Keratinocyte (primary cell): ENCODE data around the gene HSD17B14. TPM values are rescaled to one million over a fixed set of nuclear protein-coding genes. Genes with fewer than 3 reads are reported as not detected.

Experiments used
- DNase-seq: peaks from one replicate; pipeline ENCODE4 v3.0.0-alpha.2; 2011; ENCODE audit warnings: low read depth, missing footprints, low spot score
- FAIRE-seq: peaks from 2 replicates; lab custom pipeline; 2011; peaks lifted over from hg19 to GRCh38; lab: Jason Lieb, UNC
- H2AFZ ChIP-seq: 2 replicates; pipeline ENCODE4 v1.6.0; 2012; ENCODE audit warnings: low read length, control low read depth, inconsistent platforms; ENCODE audit not compliant: control insufficient read depth
- H3K27ac ChIP-seq: 2 replicates; pipeline ENCODE4 v1.5.1; 2011; ENCODE audit warnings: low read length; ENCODE audit not compliant: control insufficient read depth, insufficient read depth
- H3K27me3 ChIP-seq: 3 replicates; pipeline ENCODE4 v1.6.0; 2011; ENCODE audit warnings: low read length; ENCODE audit not compliant: control insufficient read depth, insufficient read depth; ENCODE audit errors: extremely low read depth
- H3K36me3 ChIP-seq, 2 experiments: 2 replicates in 1 of 2; 3 replicates in 1 of 2; pipeline ENCODE4 v1.5.1; 2011; ENCODE audit warnings: low read length in 2 of 2, mild to moderate bottlenecking in 1 of 2; ENCODE audit not compliant: control insufficient read depth in 2 of 2, insufficient read depth in 2 of 2; ENCODE audit errors: extremely low read depth in 1 of 2
- H3K4me1 ChIP-seq: 3 replicates; pipeline ENCODE4 v1.5.1; 2011; ENCODE audit warnings: low read length; ENCODE audit not compliant: control insufficient read depth, insufficient read depth; ENCODE audit errors: extremely low read depth
- H3K4me2 ChIP-seq: 3 replicates; pipeline ENCODE4 v1.6.0; 2011; ENCODE audit warnings: low read depth, low read length; ENCODE audit not compliant: control insufficient read depth, insufficient read depth; ENCODE audit errors: extremely low read depth
- H3K4me3 ChIP-seq, 3 experiments: fragments of 200-600 bp in 1 of 3; sonication (generic) in 1 of 3; 2 replicates in 2 of 3; 3 replicates in 1 of 3; pipeline ENCODE4 v1.5.1; 2011 to 2016; ENCODE audit warnings: low read length in 3 of 3, mild to moderate bottlenecking in 3 of 3, control low read depth in 2 of 3, inconsistent platforms in 1 of 3, low read depth in 1 of 3, mixed read lengths in 1 of 3, mixed run types in 1 of 3, moderate library complexity in 1 of 3; ENCODE audit not compliant: control insufficient read depth in 2 of 3, insufficient read depth in 2 of 3; ENCODE audit errors: extremely low read depth in 1 of 3
- H3K79me2 ChIP-seq: 2 replicates; pipeline ENCODE4 v1.6.0; 2012; ENCODE audit warnings: low read length; ENCODE audit not compliant: control insufficient read depth, insufficient read depth
- H3K9ac ChIP-seq: 3 replicates; pipeline ENCODE4 v1.6.0; 2011; ENCODE audit warnings: low read length; ENCODE audit not compliant: control insufficient read depth, insufficient read depth; ENCODE audit errors: extremely low read depth
- H3K9me1 ChIP-seq: 3 replicates; pipeline ENCODE4 v1.6.0; 2011; ENCODE audit warnings: low read length; ENCODE audit not compliant: control insufficient read depth, insufficient read depth; ENCODE audit errors: extremely low read depth
- H3K9me3 ChIP-seq: 2 replicates; pipeline ENCODE4 v1.5.1; 2012; ENCODE audit warnings: low read depth, low read length; ENCODE audit not compliant: control insufficient read depth
- H4K20me1 ChIP-seq: 3 replicates; pipeline ENCODE4 v1.6.0; 2011; ENCODE audit warnings: low read length; ENCODE audit not compliant: control insufficient read depth, insufficient read depth; ENCODE audit errors: extremely low read depth
- EZH2 ChIP-seq: IDR thresholded peaks from one replicate; pipeline ENCODE4 v1.6.1; 2012; ENCODE audit warnings: inconsistent platforms, mild to moderate bottlenecking, low read length, moderate library complexity
- dilution Hi-C: fragments of 300-500 bp; cut with MboI; formaldehyde crosslinking; loops from one replicate; pipeline ENCODE4 v1.7.0; 2020; ENCODE audit warnings: low sequenced_read_pairs; ENCODE audit not compliant: extremely low pct_ligation_motif_present
- polyA plus RNA-seq, 5 experiments: library from polyadenylated mRNA; depleted of rRNA in 3 of 5; stranded (reverse) in 3 of 5; stranded (forward) in 1 of 5; unstranded in 1 of 5; fragments of >200 nt; gene quantifications; 1 replicate in 1 of 5; 2 replicates in 3 of 5; 3 replicates in 1 of 5; pipeline versions ENCODE4 v1.2.1 to v1.2.3, GENCODE V29; 2011 to 2012; ENCODE audit warnings: missing spikeins in 2 of 5, low read depth in 1 of 5, low replicate concordance in 1 of 5
- TF ChIP-seq, protein P1 (sequence below), 3 experiments: IDR thresholded peaks in 1 of 3; conservative IDR thresholded peaks in 1 of 3; optimal IDR thresholded peaks in 1 of 3; 2 replicates in 2 of 3; 3 replicates in 1 of 3; pipeline versions ENCODE3 to v1.5.1; 2011; ENCODE audit warnings: low read length in 3 of 3, mild to moderate bottlenecking in 3 of 3, moderate library complexity in 2 of 3, control low read depth in 1 of 3, inconsistent platforms in 1 of 3; ENCODE audit not compliant: insufficient read depth in 2 of 3; ENCODE audit errors: extremely low read depth in 1 of 3

Gene HSD17B14
- polyA plus RNA-seq, 1 donor (not counting 4 experiments of a cell fraction or from before 2014, with no cell fraction given) = 0.92 TPM

- Histone ChIP-seq H3K4me3 (no peak overlapping the region), H4K20me1 (no peaks in the 10 kb centered on the region), H3K27ac (no peak overlapping the region), H3K4me2 (no peak overlapping the region), H3K9me3 (no peaks in the 10 kb centered on the region), H3K9me1 (no peaks in the 10 kb centered on the region), H3K27me3 (no peaks in the 10 kb centered on the region), H2AFZ (no peak overlapping the region), H3K79me2 (no peaks in the 10 kb centered on the region), H3K9ac (no peak overlapping the region), H3K36me3 (peaks cover 3% of the 10 kb centered on the region in 2 experiments), H3K4me1 (peaks cover 9% of the 10 kb centered on the region)
- FAIRE-seq (no peak), DNase-seq (no peak)
- dilution Hi-C loops = no loop called here
- TF ChIP-seq, protein P1, sequence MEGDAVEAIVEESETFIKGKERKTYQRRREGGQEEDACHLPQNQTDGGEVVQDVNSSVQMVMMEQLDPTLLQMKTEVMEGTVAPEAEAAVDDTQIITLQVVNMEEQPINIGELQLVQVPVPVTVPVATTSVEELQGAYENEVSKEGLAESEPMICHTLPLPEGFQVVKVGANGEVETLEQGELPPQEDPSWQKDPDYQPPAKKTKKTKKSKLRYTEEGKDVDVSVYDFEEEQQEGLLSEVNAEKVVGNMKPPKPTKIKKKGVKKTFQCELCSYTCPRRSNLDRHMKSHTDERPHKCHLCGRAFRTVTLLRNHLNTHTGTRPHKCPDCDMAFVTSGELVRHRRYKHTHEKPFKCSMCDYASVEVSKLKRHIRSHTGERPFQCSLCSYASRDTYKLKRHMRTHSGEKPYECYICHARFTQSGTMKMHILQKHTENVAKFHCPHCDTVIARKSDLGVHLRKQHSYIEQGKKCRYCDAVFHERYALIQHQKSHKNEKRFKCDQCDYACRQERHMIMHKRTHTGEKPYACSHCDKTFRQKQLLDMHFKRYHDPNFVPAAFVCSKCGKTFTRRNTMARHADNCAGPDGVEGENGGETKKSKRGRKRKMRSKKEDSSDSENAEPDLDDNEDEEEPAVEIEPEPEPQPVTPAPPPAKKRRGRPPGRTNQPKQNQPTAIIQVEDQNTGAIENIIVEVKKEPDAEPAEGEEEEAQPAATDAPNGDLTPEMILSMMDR (optimal IDR thresholded peaks at IDR 0.05 in 1 of 3, IDR thresholded peaks at IDR 0.05 in 1 of 3, conservative IDR thresholded peaks at IDR 0.05 in 1 of 3; ENCODE audit: extremely low read depth in 1 of 3, insufficient read depth in 2 of 3, low read length in 3 of 3) = no peak
- no peak for TF ChIP-seq EZH2
Observed at GRCh38 chr19:48802623-48803022, 33.7 kb downstream of the HSD17B14 start.

DNA sequence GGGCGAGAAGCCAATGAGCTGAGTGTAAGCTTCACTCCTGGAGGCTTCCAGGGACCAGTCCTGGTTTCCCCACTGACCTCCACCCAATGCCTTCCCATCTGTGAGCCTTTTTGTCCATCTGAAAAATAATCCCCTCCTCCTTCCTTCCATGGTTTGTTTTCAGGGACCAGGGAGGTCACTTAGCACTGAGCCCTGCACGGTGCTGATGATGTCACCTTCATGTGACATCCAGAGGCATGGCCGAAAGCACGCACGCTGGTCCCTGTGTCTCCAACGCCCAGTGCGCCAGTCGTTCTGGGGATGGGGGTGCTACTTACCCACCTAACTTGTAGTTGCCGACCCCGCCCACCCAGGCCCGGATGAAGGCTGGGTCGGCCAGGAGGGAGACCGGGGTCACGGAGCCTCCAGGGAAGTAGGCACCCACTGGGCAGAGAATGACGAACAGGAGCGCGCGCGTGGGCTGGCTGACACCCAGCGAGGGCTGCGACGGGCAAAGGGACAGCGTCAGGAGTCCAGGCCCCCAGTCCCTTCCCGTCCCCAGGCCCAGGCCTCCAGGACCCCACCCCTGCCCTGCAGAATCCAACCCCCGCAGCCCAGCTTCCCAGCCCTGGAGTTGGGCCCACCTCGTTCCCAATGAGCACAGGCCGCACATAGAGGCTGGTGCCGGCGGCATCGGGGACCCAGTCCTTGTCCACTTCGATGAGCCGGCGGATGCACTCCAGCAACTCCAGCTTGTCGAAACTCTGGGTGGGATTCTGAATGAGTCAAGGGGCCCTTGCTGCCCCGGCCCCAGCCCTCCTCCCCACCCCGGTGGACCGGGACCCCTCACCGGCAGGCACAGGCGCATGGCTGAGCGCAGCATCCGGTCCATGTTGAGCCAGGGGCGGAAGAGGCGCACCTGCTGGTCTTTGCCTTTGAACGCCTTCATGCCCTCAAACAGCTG, 36.7 kb downstream of the HSD17B14 start:
- H2AFZ ChIP-seq = no peak overlapping the region
- no peaks in the 10 kb centered on the region for H3K36me3 ChIP-seq
- FAIRE-seq = no peak
- H3K4me1 ChIP-seq = peaks cover 13% of the 10 kb centered on the region
- H3K4me2 ChIP-seq = peak overlapping the region; percentile 35
- dilution Hi-C loops = loop anchor here (5.0 kb wide), 1 partner anchor 53 kb away; no protein-coding TSS in a partner anchor
- no peak overlapping the region for H3K27ac ChIP-seq
- H3K4me3 ChIP-seq = no peak overlapping the region
- H3K9me3 ChIP-seq = no peaks in the 10 kb centered on the region
- H3K9ac ChIP-seq = no peak overlapping the region
- H3K27me3 ChIP-seq = no peaks in the 10 kb centered on the region
- no peaks in the 10 kb centered on the region for H3K9me1 ChIP-seq
- no peak for DNase-seq
- H3K79me2 ChIP-seq = no peaks in the 10 kb centered on the region
- H4K20me1 ChIP-seq = no peaks in the 10 kb centered on the region
- TF ChIP-seq, protein P1 (optimal IDR thresholded peaks at IDR 0.05 in 1 of 3, IDR thresholded peaks at IDR 0.05 in 1 of 3, conservative IDR thresholded peaks at IDR 0.05 in 1 of 3; ENCODE audit: extremely low read depth in 1 of 3, insufficient read depth in 2 of 3, low read length in 3 of 3) = no peak
- no peak for TF ChIP-seq EZH2
